ENCODE measurements around the gene PIK3R6.

GRCh38 chr17:8757189-8757588, 110.3 kb downstream of the PIK3R6 start:
- TF ChIP-seq MAFK (IDR thresholded peaks at IDR 0.05; ENCODE audit: low read depth, low read length): no peak
- no peak for TF ChIP-seq CTCF (conservative IDR thresholded peaks at IDR 0.05; ENCODE audit: low read depth, low read length)
